GM06990 (cell line): ENCODE data around the gene CACNB4.

ENCODE experiments used
- DNase-seq: peaks from one replicate; pipeline ENCODE4 v3.0.0-alpha.2; 2011; ENCODE audit not compliant: insufficient read length; ENCODE audit errors: extremely low read depth
- H3K27me3 ChIP-seq: replicated peaks from 2 replicates; pipeline ENCODE4 v1.6.0; 2011; ENCODE audit warnings: low read length; ENCODE audit not compliant: control insufficient read depth, insufficient read depth
- H3K36me3 ChIP-seq: 2 replicates; pipeline ENCODE4 v1.5.1; 2011; ENCODE audit warnings: low read length; ENCODE audit not compliant: control insufficient read depth, insufficient read depth
- H3K4me3 ChIP-seq: replicated peaks from 2 replicates; pipeline ENCODE4 v1.5.1; 2011; ENCODE audit warnings: low read depth, mild to moderate bottlenecking, control low read depth, low read length
- TF ChIP-seq, protein P1 (sequence below): IDR thresholded peaks from 2 replicates; pipeline ENCODE4 v1.5.1; 2011; ENCODE audit warnings: low read length, control low read depth, mild to moderate bottlenecking, inconsistent platforms; ENCODE audit not compliant: insufficient read depth, poor library complexity, severe bottlenecking

Gene CACNB4

DNA sequence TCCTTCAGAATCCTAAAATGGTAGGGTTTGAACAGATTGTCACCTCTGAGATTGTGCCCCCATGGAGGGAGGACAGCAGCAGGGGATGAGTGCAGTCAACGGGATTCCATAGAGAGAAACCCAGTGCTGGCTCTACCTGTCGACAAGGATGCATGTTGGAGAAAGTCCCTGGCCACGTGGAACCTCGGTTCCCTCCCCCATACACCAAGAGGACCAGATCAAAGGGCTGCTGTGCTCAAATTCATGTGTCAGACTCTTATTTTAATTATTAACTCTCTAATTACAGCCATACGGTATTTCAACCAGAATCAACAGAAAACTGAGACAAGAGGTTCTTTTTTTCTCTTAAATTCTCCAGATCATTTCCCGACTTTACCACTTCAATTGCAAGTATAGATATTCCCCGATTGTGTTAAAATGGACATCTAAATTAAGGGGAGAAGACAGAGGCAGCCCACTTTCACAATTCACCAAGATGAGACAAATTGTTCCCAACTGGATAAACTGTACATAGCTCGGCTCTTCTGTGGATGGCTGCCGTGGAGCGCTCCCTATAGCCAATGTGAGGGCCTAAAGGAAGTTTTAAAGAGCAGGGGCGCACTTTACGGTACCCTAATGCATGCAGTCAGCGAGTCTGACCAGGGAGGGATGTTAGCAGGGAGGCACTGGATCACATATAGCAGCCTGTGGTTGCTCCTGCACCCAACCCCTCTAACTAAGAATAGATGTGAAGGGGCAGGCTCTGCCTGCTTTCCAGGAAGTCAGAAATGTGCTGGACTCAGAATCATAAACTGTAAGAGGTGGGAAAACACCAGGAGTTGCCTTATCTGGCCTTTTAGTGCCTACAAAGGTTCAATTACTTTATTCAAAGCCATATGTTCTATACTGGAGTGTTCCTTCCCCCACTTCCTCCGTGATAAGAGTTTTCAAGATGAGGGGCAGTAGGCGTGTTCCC lies 123.1 kb downstream of the CACNB4 start:
- no peak overlapping the region for H3K4me3 ChIP-seq
- no peaks in the 10 kb centered on the region for H3K36me3 ChIP-seq
- H3K27me3 ChIP-seq = no peaks in the 10 kb centered on the region
- no peak for DNase-seq
- TF ChIP-seq, protein P1, sequence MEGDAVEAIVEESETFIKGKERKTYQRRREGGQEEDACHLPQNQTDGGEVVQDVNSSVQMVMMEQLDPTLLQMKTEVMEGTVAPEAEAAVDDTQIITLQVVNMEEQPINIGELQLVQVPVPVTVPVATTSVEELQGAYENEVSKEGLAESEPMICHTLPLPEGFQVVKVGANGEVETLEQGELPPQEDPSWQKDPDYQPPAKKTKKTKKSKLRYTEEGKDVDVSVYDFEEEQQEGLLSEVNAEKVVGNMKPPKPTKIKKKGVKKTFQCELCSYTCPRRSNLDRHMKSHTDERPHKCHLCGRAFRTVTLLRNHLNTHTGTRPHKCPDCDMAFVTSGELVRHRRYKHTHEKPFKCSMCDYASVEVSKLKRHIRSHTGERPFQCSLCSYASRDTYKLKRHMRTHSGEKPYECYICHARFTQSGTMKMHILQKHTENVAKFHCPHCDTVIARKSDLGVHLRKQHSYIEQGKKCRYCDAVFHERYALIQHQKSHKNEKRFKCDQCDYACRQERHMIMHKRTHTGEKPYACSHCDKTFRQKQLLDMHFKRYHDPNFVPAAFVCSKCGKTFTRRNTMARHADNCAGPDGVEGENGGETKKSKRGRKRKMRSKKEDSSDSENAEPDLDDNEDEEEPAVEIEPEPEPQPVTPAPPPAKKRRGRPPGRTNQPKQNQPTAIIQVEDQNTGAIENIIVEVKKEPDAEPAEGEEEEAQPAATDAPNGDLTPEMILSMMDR = no peak

DNA sequence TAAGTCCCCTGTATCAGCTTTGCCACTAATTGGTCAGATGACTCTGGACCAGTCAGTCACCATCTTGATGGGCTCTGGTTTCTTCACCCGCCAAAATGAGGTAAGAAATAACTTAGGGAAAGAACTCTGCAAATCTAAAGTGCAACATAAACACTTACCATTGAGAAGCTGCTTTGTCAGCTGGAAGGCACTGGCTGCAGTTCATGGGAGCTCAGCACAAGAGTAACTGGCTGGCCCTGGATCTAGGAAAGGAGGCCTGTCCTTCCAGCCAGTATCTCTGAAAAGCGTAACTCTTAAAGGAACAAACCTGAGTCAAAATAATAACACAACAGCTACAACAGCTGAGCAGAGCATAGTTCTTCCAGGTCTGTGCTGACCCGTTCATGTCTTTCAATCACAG lies 123.9 kb downstream of the CACNB4 start:
- no peak for DNase-seq
- Histone ChIP-seq H3K36me3 (no peaks in the 10 kb centered on the region), H3K27me3 (no peaks in the 10 kb centered on the region), H3K4me3 (no peak overlapping the region)
- TF ChIP-seq, protein P1 = no peak

DNA sequence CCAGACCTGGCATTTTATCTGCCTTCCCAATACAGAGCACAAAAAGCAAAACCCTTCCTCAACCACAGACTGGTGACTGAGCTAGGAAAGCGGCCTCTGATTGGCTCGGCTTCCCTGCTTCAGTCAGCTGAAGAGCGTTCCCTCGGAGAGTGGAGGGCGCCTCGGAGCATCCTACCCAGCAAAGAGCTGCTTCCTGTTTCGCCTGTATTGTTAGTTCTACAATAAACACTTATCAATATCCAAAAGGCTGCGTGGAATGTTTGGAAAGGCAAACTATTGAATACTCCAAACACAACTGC lies 125.0 kb downstream of the CACNB4 start:
- TF ChIP-seq, protein P1 = no peak
- no peaks in the 10 kb centered on the region for H3K36me3 ChIP-seq
- no peak for DNase-seq
- no peaks in the 10 kb centered on the region for H3K27me3 ChIP-seq
- H3K4me3 ChIP-seq = no peak overlapping the region

DNA sequence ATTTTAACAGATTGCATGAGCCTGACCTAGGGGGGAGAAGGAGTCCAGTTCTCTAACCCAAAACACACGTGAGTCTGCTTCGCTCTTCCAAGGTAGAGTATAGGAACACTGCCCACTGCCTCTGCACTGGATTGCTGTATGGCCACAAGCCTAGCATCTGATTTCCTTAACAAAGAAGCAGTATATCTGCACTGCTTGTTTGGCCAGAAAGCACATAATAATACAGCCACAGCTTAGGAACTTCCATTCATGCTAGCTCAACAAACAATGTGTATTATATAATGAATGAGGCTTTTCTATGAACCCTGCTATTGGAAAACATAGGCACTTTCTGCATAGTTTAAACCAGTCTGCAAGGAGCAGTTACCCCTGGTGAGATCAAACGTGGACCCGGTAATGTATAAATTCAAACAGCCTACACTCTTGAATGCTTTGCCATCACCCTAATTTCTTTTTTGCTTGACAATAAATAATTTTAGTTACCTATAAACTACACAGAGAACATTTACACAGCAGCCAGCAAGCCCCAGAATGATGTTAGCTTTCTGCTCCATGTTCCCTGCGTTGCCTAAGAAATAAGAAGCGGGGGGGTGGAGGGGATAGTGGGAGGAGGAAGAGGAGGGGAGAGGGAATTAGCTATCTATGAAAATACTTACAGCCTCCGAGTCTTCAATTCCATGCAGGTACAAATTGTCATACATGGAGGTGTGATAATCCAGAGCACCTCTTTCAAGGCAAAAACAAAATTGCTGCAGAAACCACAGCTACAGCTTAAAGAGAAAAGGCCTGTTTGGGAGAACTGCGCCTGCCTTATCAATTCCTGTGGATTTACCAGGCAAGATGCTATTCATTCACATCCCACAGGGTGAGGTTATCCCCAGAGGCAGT lies 125.6 kb downstream of the CACNB4 start:
- Histone ChIP-seq H3K36me3 (no peaks in the 10 kb centered on the region), H3K27me3 (no peaks in the 10 kb centered on the region), H3K4me3 (no peak overlapping the region)
- TF ChIP-seq, protein P1 = no peak
- no peak for DNase-seq

DNA sequence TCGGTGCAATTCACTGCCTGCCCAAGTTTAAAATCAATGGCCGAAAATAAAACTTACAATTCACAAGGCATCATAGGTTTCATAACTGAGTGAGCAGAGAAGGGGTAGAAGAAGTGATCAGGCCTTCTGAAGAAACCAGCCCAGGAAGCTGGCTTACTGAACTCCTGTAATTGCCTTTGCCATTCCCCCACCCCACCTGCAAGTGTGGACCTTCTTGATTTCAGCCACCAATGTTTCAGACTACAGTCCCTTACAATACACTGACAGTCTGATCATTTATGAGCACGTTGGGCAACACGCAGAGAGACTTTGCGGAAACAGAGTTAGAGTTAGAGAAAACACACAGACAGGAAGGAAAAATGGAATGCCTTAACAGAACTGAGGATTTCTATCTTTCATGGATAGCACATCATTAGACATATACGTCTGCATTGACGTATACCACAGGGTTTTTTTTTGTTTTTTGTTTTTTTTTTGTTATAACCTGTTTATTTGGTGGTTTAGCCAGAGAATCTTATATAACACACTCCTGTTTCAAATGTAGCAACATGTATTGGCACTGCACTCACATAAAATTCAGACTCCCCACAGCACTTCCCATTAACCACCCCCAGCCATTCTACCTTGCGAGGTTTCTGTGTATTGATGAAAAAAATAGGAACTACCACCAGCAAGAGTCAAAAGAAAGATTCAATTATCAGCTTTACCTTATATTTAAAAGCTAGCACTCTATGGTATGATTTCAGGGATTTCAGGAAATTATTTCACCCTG lies 126.4 kb downstream of the CACNB4 start:
- Histone ChIP-seq H3K4me3 (no peak overlapping the region), H3K27me3 (no peaks in the 10 kb centered on the region), H3K36me3 (no peaks in the 10 kb centered on the region)
- TF ChIP-seq, protein P1 = no peak
- DNase-seq = no peak
